Fibroblast of lung (primary cell): ENCODE results near the gene CDK5RAP1. TPM values are rescaled to one million over a fixed set of nuclear protein-coding genes. Genes with fewer than 3 reads are reported as not detected.
"Not testable (repeated sequence)": the region's sequence is repeated elsewhere in the genome, so short reads cannot be mapped to it uniquely, and the experiment has no call there.

Source experiments
- DNase-seq, 2 donors: peaks; one replicate each; pipeline versions ENCODE4 v3.0.0 to v3.0.0-alpha.2; 2010; ENCODE audit warnings: low read depth in 2 of 2
- H2AFZ ChIP-seq: 2 replicates; pipeline ENCODE4 v1.5.1; 2012; ENCODE audit warnings: low read length, control low read depth, inconsistent platforms
- H3K27ac ChIP-seq: 2 replicates; pipeline ENCODE4 v1.5.1; 2011; ENCODE audit warnings: low read length, control low read depth; ENCODE audit not compliant: insufficient read depth
- H3K27me3 ChIP-seq: 2 replicates; pipeline ENCODE4 v1.5.1; 2011; ENCODE audit warnings: mild to moderate bottlenecking, low read length; ENCODE audit not compliant: control insufficient read depth, insufficient read depth
- H3K36me3 ChIP-seq: 2 replicates; pipeline ENCODE4 v1.5.1; 2011; ENCODE audit warnings: low read length; ENCODE audit not compliant: control insufficient read depth, insufficient read depth
- H3K4me1 ChIP-seq: 2 replicates; pipeline ENCODE4 v1.5.1; 2011; ENCODE audit warnings: low read length; ENCODE audit not compliant: control insufficient read depth, insufficient read depth; ENCODE audit errors: extremely low read depth
- H3K4me2 ChIP-seq: 2 replicates; pipeline ENCODE4 v1.5.1; 2011; ENCODE audit warnings: low read length, control low read depth; ENCODE audit not compliant: insufficient read depth; ENCODE audit errors: extremely low read depth
- H3K4me3 ChIP-seq, 4 experiments: fragments of 200-600 bp in 1 of 4; sonication (generic) in 1 of 4; replicated peaks in 1 of 4; 2 replicates each; pipeline ENCODE4 v1.5.1; 2011 to 2016; ENCODE audit warnings: low read length in 4 of 4, low read depth in 3 of 4, mild to moderate bottlenecking in 3 of 4, control low read depth in 2 of 4, inconsistent platforms in 1 of 4, mixed read lengths in 1 of 4; ENCODE audit not compliant: insufficient read depth in 1 of 4; ENCODE audit errors: control extremely low read depth in 1 of 4
- H3K79me2 ChIP-seq: 2 replicates; pipeline ENCODE4 v1.5.1; 2012; ENCODE audit warnings: mild to moderate bottlenecking, low read length, inconsistent platforms; ENCODE audit not compliant: control insufficient read depth, insufficient read depth
- H3K9ac ChIP-seq: 2 replicates; pipeline ENCODE4 v1.5.1; 2011; ENCODE audit warnings: mild to moderate bottlenecking, low read length, control low read depth; ENCODE audit not compliant: insufficient read depth
- H3K9me3 ChIP-seq: 2 replicates; pipeline ENCODE4 v1.5.1; 2012; ENCODE audit warnings: low read depth, low read length; ENCODE audit not compliant: control insufficient read depth, insufficient read depth
- H4K20me1 ChIP-seq: 2 replicates; pipeline ENCODE4 v1.5.1; 2011; ENCODE audit warnings: low read length; ENCODE audit not compliant: control insufficient read depth, insufficient read depth; ENCODE audit errors: extremely low read depth
- CTCF ChIP-seq, 2 donors: IDR thresholded peaks in 1 of 2; conservative IDR thresholded peaks in 1 of 2; 1 replicate in 1 of 2; 2 replicates in 1 of 2; pipeline ENCODE4 v1.5.1; 2011 to 2012; ENCODE audit warnings: low read length in 2 of 2, control low read depth in 1 of 2, inconsistent platforms in 1 of 2, low read depth in 1 of 2, mild to moderate bottlenecking in 1 of 2
- EZH2 ChIP-seq: IDR thresholded peaks from 2 replicates; pipeline ENCODE4 v1.5.1; 2012; ENCODE audit warnings: low read length, control low read depth, mild to moderate bottlenecking; ENCODE audit errors: missing control alignments
- polyA plus RNA-seq, 2 donors: library from polyadenylated mRNA; depleted of rRNA in 1 of 2; stranded (reverse) in 1 of 2; unstranded in 1 of 2; fragments of >200 nt; gene quantifications; 2 replicates each; pipeline ENCODE4 v1.2.1, GENCODE V29; 2011 to 2012; ENCODE audit warnings: missing spikeins in 1 of 2
- total RNA-seq: library from RNA; depleted of rRNA; stranded (reverse); fragments of >200 nt; gene quantifications from 2 replicates; pipeline ENCODE4 v1.2.1, GENCODE V29; 2014

The CDK5RAP1 gene
- total and polyA plus RNA-seq, 2 donors (not counting 1 experiment from before 2014, with no cell fraction given), result 22.4 to 23.8 TPM

DNA sequence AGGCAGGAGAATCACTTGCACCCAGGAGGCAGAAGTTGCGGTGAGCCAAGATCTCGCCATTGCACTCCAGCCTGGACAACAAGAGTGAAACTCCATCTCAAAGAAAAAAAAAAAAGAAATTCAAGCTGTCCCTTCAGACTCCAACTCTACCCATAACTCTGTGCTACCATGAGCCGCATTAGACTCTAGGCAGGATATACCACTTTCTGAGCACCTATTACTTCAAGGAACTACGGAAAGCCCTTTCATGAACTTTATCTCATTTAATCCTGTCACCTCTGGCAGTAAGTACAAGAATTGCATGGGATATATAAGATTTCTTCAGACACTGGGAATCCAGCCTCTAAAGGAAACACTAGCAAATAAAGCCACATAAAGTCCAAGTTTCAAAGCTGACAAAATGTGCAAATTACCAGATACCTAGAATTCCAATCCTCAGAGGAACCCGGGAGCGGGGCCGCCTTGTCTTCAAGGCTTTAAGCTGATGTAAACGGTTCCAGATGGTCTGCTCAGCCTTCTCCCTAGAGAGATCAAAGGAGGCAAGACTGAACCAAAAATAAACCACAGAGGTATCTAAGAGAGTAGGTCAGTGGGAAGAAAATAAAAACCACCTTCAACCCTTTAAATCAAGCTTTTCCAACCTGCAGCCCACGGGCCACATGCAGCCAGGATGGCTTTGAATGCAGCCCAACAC, 9.4 kb downstream of the CDK5RAP1 start:
- peaks cover 2% of the 10 kb centered on the region for H3K79me2 ChIP-seq
- H3K36me3 ChIP-seq, result peaks cover 5% of the 10 kb centered on the region
- H3K9ac ChIP-seq, result no peak overlapping the region
- peak overlapping the region; percentile 35 for H3K4me2 ChIP-seq
- H2AFZ ChIP-seq, result no peak overlapping the region
- H3K4me3 ChIP-seq, result no peak overlapping the region
- TF ChIP-seq EZH2, result no peak
- no peak for TF ChIP-seq CTCF (conservative IDR thresholded peaks at IDR 0.05 in 1 of 2, IDR thresholded peaks at IDR 0.05 in 1 of 2; ENCODE audit: low read depth in 1 of 2, low read length in 2 of 2)
- no peak overlapping the region for H3K27ac ChIP-seq
- no peaks in the 10 kb centered on the region for H3K4me1 ChIP-seq
- DNase-seq, result peak in 1 of 2 donors; percentile 78
- no peaks in the 10 kb centered on the region for H3K9me3 ChIP-seq
- no peaks in the 10 kb centered on the region for H4K20me1 ChIP-seq
- H3K27me3 ChIP-seq, result no peaks in the 10 kb centered on the region

DNA sequence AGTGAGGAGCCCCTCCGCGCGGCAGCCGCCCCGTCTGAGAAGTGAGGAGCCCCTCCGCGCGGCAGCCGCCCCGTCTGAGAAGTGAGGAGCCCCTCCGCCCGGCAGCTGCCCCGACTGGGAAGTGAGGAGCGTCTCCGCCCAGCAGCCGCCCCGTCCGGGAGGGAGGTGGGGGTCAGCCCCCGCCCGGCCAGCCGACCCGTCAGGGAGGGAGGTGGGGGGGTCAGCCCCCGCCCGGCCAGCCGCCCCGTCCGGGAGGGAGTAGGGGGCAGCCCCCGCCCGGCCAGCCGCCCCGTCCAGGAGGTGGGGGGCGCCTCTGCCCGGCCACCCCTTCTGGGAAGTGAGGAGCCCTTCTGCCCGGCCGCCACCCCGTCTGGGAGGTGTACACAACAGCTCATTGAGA, 12.0 kb downstream of the CDK5RAP1 start:
- not testable (repeated sequence) for H3K79me2 ChIP-seq, H4K20me1 ChIP-seq, H3K4me2 ChIP-seq, H3K9me3 ChIP-seq, H3K36me3 ChIP-seq, H3K9ac ChIP-seq, H3K27me3 ChIP-seq, H3K27ac ChIP-seq, H3K4me1 ChIP-seq, H2AFZ ChIP-seq, H3K4me3 ChIP-seq, DNase-seq

DNA sequence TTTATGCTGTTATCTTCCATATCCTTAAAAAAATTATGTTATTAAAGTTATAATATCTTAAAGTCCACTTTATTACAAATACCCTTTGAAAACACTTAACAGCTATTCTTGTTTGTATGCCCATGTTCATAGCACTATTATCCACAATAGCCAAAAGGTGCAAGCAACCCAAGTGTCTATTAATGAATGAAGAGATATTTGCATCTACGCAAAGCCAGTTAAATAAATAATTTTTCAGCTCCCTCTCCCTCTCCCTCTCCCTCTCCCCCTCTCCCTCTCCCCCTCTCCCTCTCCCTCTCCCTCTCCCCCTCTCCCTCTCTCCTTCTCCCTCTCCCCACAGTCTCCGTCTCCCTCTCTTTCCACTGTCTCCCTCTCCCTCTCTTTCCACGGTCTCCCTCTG, 13.1 kb downstream of the CDK5RAP1 start:
- no peak for DNase-seq
- H3K9ac ChIP-seq, result no peak overlapping the region
- H3K4me1 ChIP-seq, result no peaks in the 10 kb centered on the region
- H3K27ac ChIP-seq, result no peak overlapping the region
- H3K9me3 ChIP-seq, result no peaks in the 10 kb centered on the region
- H3K4me2 ChIP-seq, result no peak overlapping the region
- H3K27me3 ChIP-seq, result no peaks in the 10 kb centered on the region
- no peaks in the 10 kb centered on the region for H4K20me1 ChIP-seq
- no peak overlapping the region for H3K4me3 ChIP-seq
- H3K79me2 ChIP-seq, result no peaks in the 10 kb centered on the region
- no peak overlapping the region for H2AFZ ChIP-seq
- H3K36me3 ChIP-seq, result peaks cover 4% of the 10 kb centered on the region
- TF ChIP-seq CTCF (conservative IDR thresholded peaks at IDR 0.05 in 1 of 2, IDR thresholded peaks at IDR 0.05 in 1 of 2; ENCODE audit: low read depth in 1 of 2, low read length in 2 of 2) (no peak), EZH2 (no peak)
